ENCODE results near the gene CHN1.

DNA sequence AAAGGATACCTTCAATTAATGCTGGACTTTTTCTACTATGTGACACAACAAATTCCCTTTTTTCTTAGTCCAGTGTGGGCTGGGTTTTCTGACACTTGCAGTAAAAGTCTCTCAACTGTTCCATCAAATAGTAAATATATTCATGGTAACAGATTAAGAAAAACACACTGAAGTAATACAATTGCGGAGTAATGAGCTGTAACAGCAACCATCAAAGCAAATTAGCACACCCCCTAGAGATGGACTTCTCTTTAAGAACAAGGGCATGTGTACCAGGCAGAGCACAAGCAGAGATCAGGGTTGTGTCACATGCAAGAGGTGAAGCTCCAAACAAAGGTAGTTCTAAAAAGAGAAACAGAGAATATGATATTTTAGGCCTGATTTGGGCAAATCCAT is 168.2 kb downstream of the CHN1 start:
- TF ChIP-seq, protein P1, sequence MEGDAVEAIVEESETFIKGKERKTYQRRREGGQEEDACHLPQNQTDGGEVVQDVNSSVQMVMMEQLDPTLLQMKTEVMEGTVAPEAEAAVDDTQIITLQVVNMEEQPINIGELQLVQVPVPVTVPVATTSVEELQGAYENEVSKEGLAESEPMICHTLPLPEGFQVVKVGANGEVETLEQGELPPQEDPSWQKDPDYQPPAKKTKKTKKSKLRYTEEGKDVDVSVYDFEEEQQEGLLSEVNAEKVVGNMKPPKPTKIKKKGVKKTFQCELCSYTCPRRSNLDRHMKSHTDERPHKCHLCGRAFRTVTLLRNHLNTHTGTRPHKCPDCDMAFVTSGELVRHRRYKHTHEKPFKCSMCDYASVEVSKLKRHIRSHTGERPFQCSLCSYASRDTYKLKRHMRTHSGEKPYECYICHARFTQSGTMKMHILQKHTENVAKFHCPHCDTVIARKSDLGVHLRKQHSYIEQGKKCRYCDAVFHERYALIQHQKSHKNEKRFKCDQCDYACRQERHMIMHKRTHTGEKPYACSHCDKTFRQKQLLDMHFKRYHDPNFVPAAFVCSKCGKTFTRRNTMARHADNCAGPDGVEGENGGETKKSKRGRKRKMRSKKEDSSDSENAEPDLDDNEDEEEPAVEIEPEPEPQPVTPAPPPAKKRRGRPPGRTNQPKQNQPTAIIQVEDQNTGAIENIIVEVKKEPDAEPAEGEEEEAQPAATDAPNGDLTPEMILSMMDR (IDR thresholded peaks at IDR 0.05): no peak
- TF ChIP-seq EZH2phosphoT487 (IDR thresholded peaks at IDR 0.05): no peak

Data from neural progenitor cell (in vitro differentiated cells).